DMS 273 treated with DMSO at 0.1 percent for 48 hours (cell line): ENCODE data around the gene TSPEAR.
"Not testable (repeated sequence)": the region's sequence is repeated elsewhere in the genome, so short reads cannot be mapped to it uniquely, and the experiment has no call there.

Experiments used
- DNase-seq: peaks from one replicate; lab custom pipeline; 2025; lab: John Stamatoyannopoulos, UW

Gene TSPEAR

GRCh38 chr21:44585892-44586291 lies 125.5 kb downstream of the TSPEAR start:
- DNase-seq = no peak

DNA sequence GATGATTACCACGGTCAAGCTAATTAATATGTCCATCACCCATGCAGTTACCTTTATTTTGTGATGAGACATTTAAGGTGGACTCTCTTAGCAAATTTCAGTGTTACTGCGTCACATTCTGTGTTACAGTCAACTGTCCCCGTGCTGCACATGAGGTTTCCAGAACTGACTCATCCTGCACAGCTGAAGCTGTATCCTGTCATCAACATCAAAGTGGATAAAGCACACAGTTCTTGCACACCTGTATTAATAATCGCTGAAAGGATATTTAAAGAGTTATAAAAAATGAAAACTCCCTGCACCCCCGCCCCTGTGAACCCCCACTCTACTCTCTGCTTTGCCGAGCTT lies 127.6 kb downstream of the TSPEAR start:
- no peak for DNase-seq

- DNase-seq = no peak
These were observed 128.1 kb downstream of the TSPEAR start for GRCh38 chr21:44583089-44583799.

GRCh38 chr21:44582055-44582454 lies 129.3 kb downstream of the TSPEAR start:
- no peak for DNase-seq

- no peak for DNase-seq
These were observed 130.2 kb downstream of the TSPEAR start for GRCh38 chr21:44581158-44581557.

GRCh38 chr21:44580231-44580821 lies 131.0 kb downstream of the TSPEAR start, which contains the start of gene KRTAP10-5:
TSS of gene KRTAP10-5 (minus strand) at chr21:44580604. CDS start at chr21:44580578, 26 bp downstream.
- not testable (repeated sequence) for DNase-seq

DNA sequence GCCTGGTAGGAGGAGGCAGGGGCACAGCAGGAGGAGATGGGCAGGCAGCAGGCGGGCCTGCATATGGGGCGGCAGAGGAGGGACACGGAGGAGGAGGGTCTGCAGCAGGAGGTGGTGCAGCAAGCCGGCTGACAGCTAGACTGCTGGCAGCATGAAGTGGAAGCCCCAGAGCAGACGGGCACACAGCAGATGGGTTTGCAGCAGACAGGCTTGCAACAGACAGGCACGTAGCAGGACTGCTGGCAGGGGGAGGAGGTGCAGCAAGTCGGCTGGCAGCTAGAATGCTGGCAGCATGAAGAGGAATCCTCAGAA lies 131.6 kb downstream of the TSPEAR start:
- peak; percentile 31 for DNase-seq

DNA sequence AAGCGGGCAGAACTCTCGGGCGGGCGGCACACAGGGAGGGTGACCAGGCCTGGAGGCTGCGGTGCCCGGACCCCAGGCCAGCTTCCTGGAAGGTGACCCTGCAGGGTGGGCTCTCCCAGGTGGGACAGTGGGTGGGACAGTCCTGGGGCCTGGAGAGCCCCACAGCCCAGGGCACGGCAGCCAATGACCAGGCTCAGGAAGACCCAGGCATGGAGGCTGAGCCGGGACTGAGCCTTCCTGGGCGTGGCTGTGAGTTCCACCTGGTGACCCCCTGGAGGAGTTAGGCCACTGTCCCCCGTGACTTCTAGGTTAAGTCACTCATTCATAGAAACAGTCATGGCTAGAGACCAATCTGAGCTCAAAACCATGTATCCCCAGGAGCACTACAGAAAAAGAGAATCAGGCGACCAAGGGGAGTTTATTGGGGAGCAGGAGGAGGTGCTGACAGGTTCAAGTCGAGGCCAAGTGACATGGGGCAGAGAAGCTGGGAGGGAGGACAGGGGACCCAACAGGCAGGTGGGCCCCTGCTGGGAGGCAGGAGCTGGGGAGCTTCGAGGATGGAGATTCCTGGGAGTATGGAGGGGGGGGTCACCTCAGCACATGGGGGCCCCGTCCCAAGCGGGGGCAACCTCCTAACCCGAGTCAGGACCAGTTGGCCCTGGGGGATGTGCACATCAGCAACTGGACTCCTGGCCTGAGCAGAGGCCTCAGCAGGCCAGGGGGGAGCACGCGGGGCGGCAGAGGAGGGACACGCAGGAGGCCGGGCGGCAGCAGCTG lies 132.1 kb downstream of the TSPEAR start:
- DNase-seq = no peak

GRCh38 chr21:44578371-44579055 lies 132.9 kb downstream of the TSPEAR start:
- no peak for DNase-seq

DNA sequence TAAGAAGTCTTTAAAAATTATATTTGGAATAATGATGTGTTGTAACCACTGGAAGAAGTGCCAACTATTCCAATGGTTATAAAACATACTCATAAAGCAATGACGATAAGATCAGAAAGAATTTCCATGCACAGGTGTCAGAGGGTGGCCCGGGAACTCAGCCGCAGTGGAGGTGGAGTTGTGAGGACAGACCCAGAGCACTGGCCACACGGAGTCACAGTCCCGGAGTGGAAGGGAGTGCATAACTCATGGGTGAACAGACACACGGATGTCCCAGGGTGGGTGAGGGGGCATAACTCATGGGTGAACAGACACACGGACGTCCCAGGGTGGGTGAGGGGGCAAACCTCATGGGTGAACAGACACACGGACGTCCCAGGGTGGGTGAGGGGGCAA lies 135.3 kb downstream of the TSPEAR start:
- DNase-seq = no peak

- DNase-seq = no peak
These were observed 135.9 kb downstream of the TSPEAR start for GRCh38 chr21:44575307-44576024.

- DNase-seq = no peak
These were observed 136.7 kb downstream of the TSPEAR start for GRCh38 chr21:44574457-44575306.

DNA sequence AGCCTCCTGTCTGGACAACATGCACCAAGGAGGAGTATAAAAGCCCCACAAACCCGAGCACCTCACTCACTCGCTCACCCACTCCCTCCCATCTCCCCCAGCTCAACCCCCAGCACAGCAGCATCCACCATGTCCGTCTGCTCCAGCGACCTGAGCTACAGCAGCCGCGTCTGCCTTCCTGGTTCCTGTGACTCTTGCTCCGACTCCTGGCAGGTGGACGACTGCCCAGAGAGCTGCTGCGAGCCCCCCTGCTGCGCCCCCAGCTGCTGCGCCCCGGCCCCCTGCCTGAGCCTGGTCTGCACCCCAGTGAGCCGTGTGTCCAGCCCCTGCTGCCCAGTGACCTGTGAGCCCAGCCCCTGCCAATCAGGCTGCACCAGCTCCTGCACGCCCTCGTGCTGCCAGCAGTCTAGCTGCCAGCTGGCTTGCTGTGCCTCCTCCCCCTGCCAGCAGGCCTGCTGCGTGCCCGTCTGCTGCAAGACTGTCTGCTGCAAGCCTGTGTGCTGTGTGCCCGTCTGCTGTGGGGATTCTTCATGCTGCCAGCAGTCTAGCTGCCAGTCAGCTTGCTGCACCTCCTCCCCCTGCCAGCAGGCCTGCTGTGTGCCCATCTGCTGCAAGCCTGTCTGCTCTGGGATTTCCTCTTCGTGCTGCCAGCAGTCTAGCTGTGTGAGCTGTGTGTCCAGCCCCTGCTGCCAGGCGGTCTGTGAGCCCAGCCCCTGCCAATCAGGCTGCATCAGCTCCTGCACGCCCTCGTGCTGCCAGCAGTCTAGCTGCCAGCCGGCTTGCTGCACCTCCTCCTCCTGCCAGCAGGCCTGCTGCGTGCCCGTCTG lies 137.5 kb downstream of the TSPEAR start, which contains the start of gene KRTAP10-4:
Gene KRTAP10-4, plus strand, starts transcription at position 100 of the 827 bp plus-strand sequence. Its CDS starts 30 bp downstream, at position 130.
- not testable (repeated sequence) for DNase-seq

DNA sequence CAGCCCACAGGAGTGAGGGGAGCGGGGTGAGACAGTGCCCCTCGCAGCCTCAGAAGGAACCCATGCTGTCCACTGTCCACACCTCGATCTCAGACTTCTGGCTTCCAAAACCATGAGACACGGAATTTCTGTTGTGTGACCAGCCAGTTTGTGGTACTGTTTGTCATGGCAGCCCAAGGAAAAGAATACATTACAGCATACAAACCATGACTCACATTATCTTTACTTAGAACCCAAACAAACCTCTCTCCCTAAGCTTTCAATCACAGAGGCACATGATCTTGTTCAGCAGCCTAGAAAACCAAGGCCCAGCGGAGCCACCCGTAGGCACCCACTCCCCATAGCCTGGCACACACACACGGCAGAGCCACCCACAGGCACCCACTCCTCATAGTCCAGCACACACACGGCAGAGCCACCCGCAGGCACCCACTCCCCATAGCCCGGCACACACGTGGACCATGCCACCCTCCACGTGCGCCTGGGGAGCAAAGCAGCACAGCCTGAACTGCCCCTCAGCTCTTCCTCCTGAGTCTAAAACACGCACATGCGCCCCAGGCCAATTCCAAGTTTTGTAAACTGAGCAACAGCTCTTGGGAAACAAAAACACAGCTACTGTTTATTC lies 138.3 kb downstream of the TSPEAR start:
- no peak for DNase-seq

DNA sequence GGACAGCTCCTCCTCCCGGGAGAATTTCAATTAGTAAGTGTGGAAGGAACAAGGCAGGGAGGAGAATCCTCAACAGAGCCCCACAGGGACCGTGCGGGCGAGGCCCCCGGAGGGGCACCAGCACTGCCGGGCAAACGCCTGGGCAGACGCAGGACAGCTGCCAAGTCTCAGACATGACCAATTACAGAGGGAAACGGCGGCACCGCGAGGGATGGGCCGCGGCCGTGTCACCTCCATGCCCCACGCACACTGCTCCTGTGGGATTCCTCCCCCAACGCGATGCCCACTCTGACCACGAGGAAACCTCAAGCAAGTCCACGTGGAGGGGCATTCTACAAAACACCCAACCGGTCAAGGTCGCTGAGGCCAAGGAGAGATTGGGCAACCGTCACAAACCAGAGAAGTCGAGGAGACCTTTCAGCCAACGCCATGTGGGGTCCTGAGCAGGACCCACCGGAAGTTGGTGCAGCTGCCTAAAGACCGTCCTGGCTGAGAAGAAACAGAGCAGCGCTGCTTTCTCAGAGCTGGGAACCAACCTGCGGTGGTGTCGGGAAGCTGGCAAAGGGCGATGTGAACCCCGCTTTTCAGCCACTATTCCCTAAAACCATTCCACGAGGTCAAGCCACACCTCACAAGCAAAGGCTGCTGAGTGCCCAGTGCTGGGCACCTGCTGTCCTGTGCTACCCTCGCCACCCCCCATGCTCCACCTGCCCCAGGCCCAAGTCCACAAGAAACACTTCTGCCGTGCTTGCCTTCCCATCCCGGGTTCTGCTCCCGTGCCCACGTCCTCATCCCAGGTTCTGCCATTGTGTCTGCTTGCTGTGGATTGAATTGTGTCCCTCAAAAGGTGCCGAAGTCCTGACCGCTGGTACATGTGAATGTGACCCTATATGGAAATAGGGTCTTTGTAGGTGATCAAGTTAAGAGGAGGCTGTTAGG lies 139.3 kb downstream of the TSPEAR start:
- DNase-seq = no peak

DNA sequence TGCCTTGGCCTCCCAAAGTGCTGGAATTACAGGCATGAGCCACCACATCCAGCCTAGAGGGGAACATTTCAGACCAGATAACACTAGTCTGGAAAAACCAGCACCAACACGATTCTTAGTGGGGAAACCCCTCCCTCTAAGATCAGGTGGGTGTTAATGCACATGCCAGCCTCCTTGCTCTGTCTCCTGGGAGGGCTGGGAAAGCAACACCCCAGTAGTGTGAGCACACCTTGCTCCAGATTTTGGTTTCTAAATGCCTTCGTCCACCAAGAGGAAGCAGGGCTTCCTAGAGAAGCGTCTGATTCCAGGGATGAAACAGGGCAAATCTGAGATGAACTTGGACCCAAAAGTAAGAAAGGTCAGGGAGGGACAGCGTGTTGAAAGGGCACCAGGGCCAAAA lies 140.1 kb downstream of the TSPEAR start:
- no peak for DNase-seq

DNA sequence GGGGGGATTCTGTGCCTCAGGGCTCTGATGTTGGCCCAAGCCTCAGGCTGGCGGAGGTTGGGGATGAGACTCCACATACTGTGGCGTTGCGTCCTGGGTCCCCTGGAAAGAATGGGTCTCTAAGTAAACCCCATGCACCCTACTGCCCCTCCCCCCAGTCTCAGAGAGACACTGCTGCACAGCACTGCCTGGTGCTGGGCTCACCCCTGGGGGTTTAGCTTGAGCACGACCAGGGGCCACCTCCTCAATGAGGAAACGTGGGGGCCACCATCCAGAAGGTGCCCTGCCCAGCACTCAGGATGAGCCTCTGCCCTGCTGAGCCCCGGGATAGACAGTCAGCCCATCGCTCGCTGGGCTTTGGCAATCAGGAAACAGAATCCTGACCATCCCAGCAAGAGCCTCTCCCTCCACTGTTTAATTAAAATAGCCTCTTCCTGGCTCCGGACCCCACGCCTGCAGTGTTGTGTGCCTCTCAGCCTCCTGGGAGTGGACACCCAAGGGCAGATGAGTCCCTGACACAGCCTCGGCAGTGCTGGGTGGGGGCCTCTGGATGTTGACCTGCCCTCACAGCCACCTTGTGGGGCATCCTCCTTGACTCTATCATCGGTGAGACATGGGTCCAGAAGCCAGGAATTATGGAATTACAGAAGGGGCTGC lies 141.4 kb downstream of the TSPEAR start:
- no peak for DNase-seq
